Limb (tissue), 2 donors: Measurements from ENCODE around the gene DIP2C.

Experiments used
- DNase-seq, 2 donors: peaks; one replicate each; pipeline ENCODE4 v3.0.0-alpha.2; 2016; ENCODE audit errors: extremely low spot score in 2 of 2

The DIP2C gene

DNA sequence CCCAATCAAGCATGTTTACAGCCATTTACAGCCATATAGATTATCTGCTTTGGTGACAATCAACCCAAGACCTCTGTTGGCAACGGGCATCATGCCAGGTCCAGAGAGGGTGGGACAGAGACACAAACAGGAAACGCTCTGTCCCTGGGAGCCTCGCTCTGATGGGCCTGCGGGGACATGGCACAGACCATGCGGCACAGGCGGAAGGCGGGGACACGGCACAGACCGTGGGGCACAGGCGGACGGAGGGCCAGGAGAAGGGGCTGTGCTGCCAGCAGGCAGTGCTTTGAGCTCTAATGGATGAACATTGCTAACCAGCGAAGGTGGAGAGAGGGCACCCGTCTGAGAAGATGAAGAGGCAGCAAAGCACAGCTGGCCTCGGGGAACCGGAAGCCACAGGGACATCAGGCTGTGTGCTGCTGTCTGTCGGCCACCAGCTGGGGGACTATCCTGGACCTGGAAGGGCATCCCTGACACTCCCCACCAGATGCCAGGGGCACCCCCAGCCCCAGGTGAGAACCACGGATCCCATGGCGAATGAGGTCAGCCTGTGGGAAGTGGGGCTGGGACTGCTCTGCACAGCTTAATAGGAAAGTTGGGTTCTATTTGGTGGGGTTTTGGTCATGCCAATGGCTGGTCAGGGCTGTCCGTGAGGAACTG lies 61.0 kb downstream of the DIP2C start:
- no peak for DNase-seq

- DNase-seq = no peak
Measured at GRCh38 chr10:627032-627992, 62.2 kb downstream of the DIP2C start.

GRCh38 chr10:625751-626711 lies 63.4 kb downstream of the DIP2C start:
- DNase-seq = no peak

- no peak for DNase-seq
Measured at GRCh38 chr10:625333-625696, 64.2 kb downstream of the DIP2C start.

DNA sequence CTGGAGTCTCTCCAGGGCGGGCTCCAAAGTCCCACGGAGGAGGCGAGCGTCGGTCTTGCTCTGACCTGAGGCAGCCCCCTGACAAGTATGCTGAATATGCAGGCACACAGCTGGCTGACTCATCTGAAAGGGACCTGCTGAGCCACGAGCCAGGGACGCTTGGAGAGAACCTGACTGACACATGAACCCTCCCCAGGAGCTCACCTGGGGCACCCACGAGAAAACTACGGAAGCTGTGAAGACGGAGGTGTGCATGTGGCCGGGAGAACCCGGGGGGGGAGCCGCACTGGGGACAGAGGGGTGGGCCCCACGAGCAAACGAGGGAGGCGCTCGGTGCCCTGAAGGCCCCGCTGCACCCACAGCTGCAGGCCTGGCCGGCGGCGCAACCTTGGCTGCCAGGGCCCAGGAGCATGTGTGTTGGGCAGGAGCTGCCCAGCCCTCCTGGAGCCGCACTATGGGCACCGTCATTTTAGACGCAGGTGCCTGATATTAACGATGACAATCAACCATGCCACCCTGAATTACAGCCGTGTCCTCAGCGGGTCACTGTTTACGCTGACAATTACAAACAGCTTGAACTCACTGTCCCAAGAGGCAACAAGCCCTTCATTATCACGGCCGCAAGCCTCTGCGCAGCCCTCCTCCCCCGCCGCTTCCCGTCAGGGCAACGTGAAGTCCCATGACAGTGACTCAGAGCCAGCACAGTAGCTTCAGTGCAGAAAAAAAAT lies 64.7 kb downstream of the DIP2C start:
- DNase-seq = no peak

DNA sequence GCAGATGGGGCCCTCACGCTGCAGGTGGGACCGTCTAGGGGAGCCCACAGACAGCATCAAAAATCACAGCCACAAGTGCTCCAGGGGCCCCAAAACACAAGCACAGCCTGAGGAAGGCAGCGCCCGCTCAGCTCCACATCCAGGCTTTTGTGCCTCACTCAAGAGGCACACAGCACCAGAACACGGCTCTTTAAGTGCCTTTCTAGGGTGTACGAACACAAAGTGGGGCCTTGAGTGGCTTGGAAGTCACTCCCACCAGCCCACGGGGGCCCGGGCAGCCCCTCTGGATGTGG lies 65.2 kb downstream of the DIP2C start:
- DNase-seq = no peak

DNA sequence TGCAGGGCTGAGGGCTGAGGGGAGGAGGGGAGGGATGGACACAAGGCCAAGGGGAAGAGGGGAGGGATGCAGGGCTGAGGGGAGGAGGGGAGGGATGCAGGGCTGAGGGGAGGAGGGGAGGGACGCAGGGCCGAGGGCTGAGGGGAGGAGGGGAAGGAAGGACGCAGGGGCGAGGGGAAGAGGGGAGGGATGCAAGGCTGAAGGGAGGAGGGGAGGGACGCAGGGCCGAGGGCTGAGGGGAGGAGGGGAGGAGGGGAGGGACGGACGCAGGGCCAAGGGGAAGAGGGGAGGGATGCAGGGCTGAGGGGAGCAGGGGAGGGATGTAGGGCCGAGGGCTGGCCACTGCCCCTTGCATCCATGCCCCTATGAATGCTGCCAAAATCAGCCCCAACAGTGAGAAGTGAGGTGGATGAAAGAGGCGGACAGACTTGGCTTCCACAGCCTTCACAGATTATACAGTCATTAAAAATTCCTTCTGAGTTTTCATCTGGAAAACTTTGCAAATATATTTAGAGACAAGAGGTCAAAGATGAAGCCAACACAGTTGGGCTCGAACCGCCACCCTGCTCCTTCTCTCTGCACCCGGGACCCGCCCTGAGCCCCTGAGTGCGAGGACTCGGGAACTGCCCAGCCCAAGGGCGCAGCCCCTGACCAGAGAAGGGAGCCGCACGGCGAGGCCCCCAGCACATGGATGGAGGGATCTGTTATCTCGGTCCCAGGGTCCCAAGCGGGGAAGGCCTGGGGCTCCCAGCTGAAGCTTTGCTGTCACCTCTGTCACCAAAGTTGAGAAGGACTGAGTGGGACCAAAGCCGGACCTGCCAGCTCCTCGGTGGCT lies 65.8 kb downstream of the DIP2C start:
- no peak for DNase-seq

DNA sequence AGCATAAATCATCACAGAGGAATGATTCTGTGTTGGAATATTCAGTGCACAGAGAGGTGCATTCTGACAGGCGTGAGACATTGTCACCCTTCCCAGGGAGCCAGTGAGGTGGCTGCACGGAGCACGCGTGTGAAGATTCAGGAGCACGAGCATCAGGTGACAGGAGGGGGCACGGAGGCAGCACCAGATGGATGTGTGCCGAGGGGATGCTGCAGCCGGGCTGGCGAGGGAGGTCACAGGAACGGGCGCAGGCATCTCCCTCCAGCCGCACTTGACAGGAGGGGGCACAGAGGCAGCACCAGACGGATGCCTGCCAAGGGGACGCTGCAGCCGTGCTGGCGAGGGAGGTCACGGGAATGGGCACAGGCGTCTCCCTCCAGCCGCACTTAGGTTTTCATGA lies 66.5 kb downstream of the DIP2C start:
- no peak for DNase-seq

DNA sequence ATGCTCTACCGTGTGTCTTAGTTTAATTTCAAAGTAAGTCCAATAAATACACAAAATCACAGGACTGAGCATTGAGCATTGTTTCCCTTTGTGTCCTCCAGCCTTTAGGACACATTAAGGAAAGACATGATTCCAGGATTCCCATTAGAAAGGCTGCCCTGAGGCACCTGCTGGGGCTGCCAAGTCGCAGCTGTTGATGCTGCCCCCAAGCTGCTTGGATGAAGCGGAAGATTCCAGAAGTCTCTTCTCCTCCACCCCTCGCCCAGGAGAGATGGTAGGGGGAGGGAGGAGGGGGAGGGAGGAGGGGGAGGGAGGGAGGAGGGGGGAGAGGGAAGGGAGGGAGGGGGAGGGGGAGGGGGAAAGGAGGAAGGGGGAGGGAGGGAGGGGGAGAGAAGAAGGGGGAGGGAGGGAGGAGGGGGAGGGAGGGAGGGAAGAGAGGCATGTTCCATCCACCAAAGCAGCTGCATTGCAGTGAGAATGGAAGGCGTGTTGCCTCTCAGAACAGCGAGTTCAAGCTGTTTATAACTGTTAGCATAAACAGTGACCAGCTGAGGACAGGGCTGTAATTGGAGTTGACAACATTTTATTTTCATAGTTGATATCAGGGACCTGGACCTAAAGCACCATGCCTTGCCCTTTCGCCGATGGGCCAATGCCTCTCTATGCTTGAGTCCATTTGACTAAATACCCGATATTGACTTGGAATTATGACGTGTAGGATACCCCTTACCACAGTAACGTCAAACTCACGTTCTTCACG lies 67.3 kb downstream of the DIP2C start:
- peak in 1 of 2 donors; percentile 93 for DNase-seq

- DNase-seq = no peak
Measured at GRCh38 chr10:621513-621912, 68.0 kb downstream of the DIP2C start.

- no peak for DNase-seq
Measured at GRCh38 chr10:620971-621370, 68.5 kb downstream of the DIP2C start.

GRCh38 chr10:620417-620816 lies 69.1 kb downstream of the DIP2C start:
- no peak for DNase-seq

DNA sequence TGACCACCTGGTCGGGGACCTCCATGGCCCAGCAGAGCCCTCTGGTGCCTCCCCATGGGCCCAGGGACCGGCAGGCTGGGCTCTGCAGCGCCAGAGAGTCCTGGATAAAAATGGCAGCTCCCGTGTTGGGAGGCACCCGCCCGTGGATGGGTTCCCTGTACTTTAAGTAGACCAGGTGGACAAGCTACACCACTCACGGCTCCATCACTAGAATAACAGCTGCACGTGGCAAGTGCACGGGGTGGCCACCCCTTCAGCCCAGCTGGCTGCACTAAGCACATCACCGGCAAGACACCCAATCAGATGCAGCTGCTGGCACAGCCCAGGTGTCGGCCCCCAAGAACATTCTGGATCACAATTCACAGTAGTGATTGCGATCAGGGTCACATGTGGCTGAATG lies 69.8 kb downstream of the DIP2C start:
- no peak for DNase-seq

- peak in 1 of 2 donors; percentile 47 for DNase-seq
Measured at GRCh38 chr10:618229-618989, 71.1 kb downstream of the DIP2C start.

GRCh38 chr10:617471-617870 lies 72.0 kb downstream of the DIP2C start:
- DNase-seq = no peak

GRCh38 chr10:615583-616152 lies 73.8 kb downstream of the DIP2C start:
- DNase-seq = no peak

- no peak for DNase-seq
Measured at GRCh38 chr10:614790-615582, 74.5 kb downstream of the DIP2C start.
